Measurements from ENCODE around the gene FBXO48. TPM values are rescaled to one million over a fixed set of nuclear protein-coding genes. Genes with fewer than 3 reads are reported as not detected.
"Not testable (repeated sequence)": the region's sequence is repeated elsewhere in the genome, so short reads cannot be mapped to it uniquely, and the experiment has no call there.

FBXO48 gene
- total RNA-seq, 1 donor from 2014 or later = 2.7 TPM

GRCh38 chr2:68499133-68499532, 32.0 kb upstream of the FBXO48 start:
- Mint-ChIP-seq H3K36me3 (no peaks in the 10 kb centered on the region), H3K27ac (no peak overlapping the region), H3K4me1 (no peaks in the 10 kb centered on the region), H3K4me3 (no peak overlapping the region), H3K27me3 (ENCODE audit: insufficient read depth, low read depth) (no peaks in the 10 kb centered on the region), H3K9me3 (peaks cover 13% of the 10 kb centered on the region)
- Histone ChIP-seq H4K20me1 (ENCODE audit: low read depth) (no peaks in the 10 kb centered on the region), H3K27ac (no peak overlapping the region), H3K36me3 (no peaks in the 10 kb centered on the region), H2AFZ (replicated peaks) (no peak overlapping the region), H3F3A (ENCODE audit: low read depth) (no peaks in the 10 kb centered on the region), H3K4me3 (no peak overlapping the region), H3K79me2 (ENCODE audit: low read depth) (no peaks in the 10 kb centered on the region), H3K4me2 (no peak overlapping the region), H3K27me3 (no peaks in the 10 kb centered on the region), H3K9me3 (ENCODE audit: low read depth) (no peaks in the 10 kb centered on the region), H3K4me1 (no peaks in the 10 kb centered on the region), H3K9ac (no peak overlapping the region)
- no peak for TF ChIP-seq EZH2phosphoT487 (IDR thresholded peaks at IDR 0.05)
- no peak for TF ChIP-seq EZH2 (IDR thresholded peaks at IDR 0.05)
- no peak for TF ChIP-seq CTCF (IDR thresholded peaks at IDR 0.05)
- DNase-seq (ENCODE audit: low spot score) = no peak

- H3K4me2 ChIP-seq = no peak overlapping the region
- DNase-seq (ENCODE audit: low spot score) = no peak
- no peaks in the 10 kb centered on the region for H3K36me3 ChIP-seq
- H3K27me3 ChIP-seq = no peaks in the 10 kb centered on the region
- no peaks in the 10 kb centered on the region for H3F3A ChIP-seq (ENCODE audit: low read depth)
- H2AFZ ChIP-seq (replicated peaks) = no peak overlapping the region
- Mint-ChIP-seq H3K4me1 (no peaks in the 10 kb centered on the region), H3K9me3 (peaks cover 12% of the 10 kb centered on the region), H3K27me3 (ENCODE audit: insufficient read depth, low read depth) (no peaks in the 10 kb centered on the region), H3K4me3 (no peak overlapping the region), H3K36me3 (no peaks in the 10 kb centered on the region), H3K27ac (no peak overlapping the region)
- no peak overlapping the region for H3K27ac ChIP-seq
- H3K4me3 ChIP-seq = no peak overlapping the region
- H3K9me3 ChIP-seq (ENCODE audit: low read depth) = no peaks in the 10 kb centered on the region
- H4K20me1 ChIP-seq (ENCODE audit: low read depth) = no peaks in the 10 kb centered on the region
- H3K79me2 ChIP-seq (ENCODE audit: low read depth) = no peaks in the 10 kb centered on the region
- no peaks in the 10 kb centered on the region for H3K4me1 ChIP-seq
- no peak overlapping the region for H3K9ac ChIP-seq
- TF ChIP-seq EZH2phosphoT487 (IDR thresholded peaks at IDR 0.05) (no peak), EZH2 (IDR thresholded peaks at IDR 0.05) (no peak), CTCF (IDR thresholded peaks at IDR 0.05) (no peak)
Observed at GRCh38 chr2:68491582-68491981, 24.5 kb upstream of the FBXO48 start.

GRCh38 chr2:68489282-68489681, 22.2 kb upstream of the FBXO48 start:
- Mint-ChIP-seq H3K27me3 (ENCODE audit: insufficient read depth, low read depth) (no peaks in the 10 kb centered on the region), H3K4me1 (no peaks in the 10 kb centered on the region), H3K4me3 (no peak overlapping the region), H3K9me3 (peaks cover 1% of the 10 kb centered on the region), H3K36me3 (no peaks in the 10 kb centered on the region), H3K27ac (no peak overlapping the region)
- Histone ChIP-seq H2AFZ (replicated peaks) (no peak overlapping the region), H3F3A (ENCODE audit: low read depth) (no peaks in the 10 kb centered on the region), H3K9me3 (ENCODE audit: low read depth) (no peaks in the 10 kb centered on the region), H3K27ac (no peak overlapping the region), H3K79me2 (ENCODE audit: low read depth) (no peaks in the 10 kb centered on the region), H3K4me3 (no peak overlapping the region), H4K20me1 (ENCODE audit: low read depth) (no peaks in the 10 kb centered on the region), H3K36me3 (no peaks in the 10 kb centered on the region), H3K4me2 (no peak overlapping the region), H3K27me3 (no peaks in the 10 kb centered on the region), H3K9ac (no peak overlapping the region), H3K4me1 (no peaks in the 10 kb centered on the region)
- TF ChIP-seq CTCF (IDR thresholded peaks at IDR 0.05) = no peak
- no peak for TF ChIP-seq EZH2 (IDR thresholded peaks at IDR 0.05)
- no peak for TF ChIP-seq EZH2phosphoT487 (IDR thresholded peaks at IDR 0.05)
- no peak for DNase-seq (ENCODE audit: low spot score)

GRCh38 chr2:68488605-68489004, 21.5 kb upstream of the FBXO48 start:
- H3K4me1 Mint-ChIP-seq; H3K4me3 ChIP-seq; H3K27ac Mint-ChIP-seq; H3F3A ChIP-seq (ENCODE audit: low read depth); H3K79me2 ChIP-seq (ENCODE audit: low read depth); H3K27ac ChIP-seq; H3K9me3 ChIP-seq (ENCODE audit: low read depth); H3K9ac ChIP-seq; H3K27me3 Mint-ChIP-seq (ENCODE audit: insufficient read depth, low read depth); H3K36me3 Mint-ChIP-seq; H4K20me1 ChIP-seq (ENCODE audit: low read depth); H3K36me3 ChIP-seq; H3K4me1 ChIP-seq; H3K4me2 ChIP-seq; H3K27me3 ChIP-seq; H2AFZ ChIP-seq (replicated peaks); H3K4me3 Mint-ChIP-seq; DNase-seq (ENCODE audit: low spot score); H3K9me3 Mint-ChIP-seq: not testable (repeated sequence)

Data from neural progenitor cell (in vitro differentiated cells).